HepG2 (cell line): ENCODE results near the gene SH3GL1.

Experiments used
- ETV5 ChIP-seq: IDR thresholded peaks from 2 replicates; pipeline ENCODE4 v1.6.1; 2018; ENCODE audit warnings: missing biosample characterization, missing genetic modification reagents, inconsistent platforms, borderline replicate concordance
- JUN ChIP-seq: sonication (generic); formaldehyde crosslinking; IDR thresholded peaks from 2 replicates; pipeline ENCODE4 v1.4.0; 2020; ENCODE audit warnings: mild to moderate bottlenecking, missing genetic modification reagents
- NRL ChIP-seq: sonication (generic); formaldehyde crosslinking; IDR thresholded peaks from 2 replicates; pipeline ENCODE4 v1.5.0; 2020; ENCODE audit warnings: missing genetic modification reagents, mild to moderate bottlenecking, moderate library complexity, borderline replicate concordance
- POLR2AphosphoS2 ChIP-seq: IDR thresholded peaks from 2 replicates; pipeline ENCODE4 v1.6.1; 2011; ENCODE audit warnings: low read depth, low read length, improper control_type of control experiment
- RARG ChIP-seq: sonication (generic); formaldehyde crosslinking; IDR thresholded peaks from 2 replicates; pipeline ENCODE4 v1.4.0; 2020; ENCODE audit warnings: low read depth, mild to moderate bottlenecking, missing genetic modification reagents
- SIN3B ChIP-seq: fragments of 150-350 bp; IDR thresholded peaks from 2 replicates; pipeline ENCODE4 v1.6.1; 2014; ENCODE audit warnings: low read length
- ZBTB21 ChIP-seq: sonication (generic); formaldehyde crosslinking; IDR thresholded peaks from 2 replicates; pipeline ENCODE4 v1.4.0; 2020; ENCODE audit warnings: missing genetic modification reagents
- ZKSCAN1 ChIP-seq: fragments of 150-350 bp; IDR thresholded peaks from 2 replicates; pipeline ENCODE4 v1.6.1; 2014; ENCODE audit warnings: low read length
- ZMYM2 ChIP-seq: sonication (generic); formaldehyde crosslinking; IDR thresholded peaks from 2 replicates; pipeline ENCODE4 v1.8.0; 2022; ENCODE audit warnings: mild to moderate bottlenecking, missing genetic modification reagents
- ZNF282 ChIP-seq: fragments of 450-650 bp; IDR thresholded peaks from 2 replicates; pipeline ENCODE4 v1.6.1; 2018; ENCODE audit not compliant: partially characterized antibody
- ZNF343 ChIP-seq: sonication (generic); formaldehyde crosslinking; IDR thresholded peaks from 2 replicates; pipeline ENCODE4 v1.4.0; 2020; ENCODE audit warnings: mild to moderate bottlenecking, missing genetic modification reagents
- ZNF451 ChIP-seq: sonication (generic); formaldehyde crosslinking; IDR thresholded peaks from 2 replicates; pipeline ENCODE4 v1.5.0; 2020; ENCODE audit warnings: mild to moderate bottlenecking, missing genetic modification reagents
- TF ChIP-seq, protein P1 (sequence below): IDR thresholded peaks from 2 replicates; pipeline ENCODE4 v1.6.1; 2016; ENCODE audit warnings: missing compliant biosample characterization, missing genetic modification reagents, borderline replicate concordance
- TF ChIP-seq, protein P2 (sequence below): sonication (generic); formaldehyde crosslinking; IDR thresholded peaks from 2 replicates; pipeline ENCODE4 v1.4.0; 2020; ENCODE audit warnings: missing genetic modification reagents

DNA sequence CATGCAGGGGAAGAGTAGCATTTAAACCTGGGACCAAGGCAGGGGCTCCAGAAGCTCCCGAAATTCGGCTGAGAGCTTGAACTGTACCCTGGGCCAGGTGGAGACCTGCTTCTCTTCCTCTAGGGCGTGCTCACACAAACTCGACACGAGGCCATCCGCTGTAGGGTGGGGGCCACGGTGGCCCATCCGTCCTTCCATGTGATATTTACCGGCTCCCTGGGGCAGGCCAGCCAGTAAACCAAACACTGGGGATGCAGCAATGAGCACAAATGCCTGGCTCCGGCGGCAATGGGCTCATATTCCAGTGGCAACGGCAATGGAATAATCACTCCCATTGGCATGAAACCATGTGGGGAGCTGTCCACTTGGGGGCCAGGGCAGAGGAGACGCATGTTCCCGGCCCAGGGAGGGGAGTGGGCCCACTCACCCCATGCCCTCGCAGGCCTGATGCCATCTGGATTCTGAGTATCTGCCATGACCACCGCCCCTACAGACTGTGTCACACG, 10.8 kb downstream of the SH3GL1 start:
- no peak for TF ChIP-seq ZNF282
- 0 out of 2 replicates have a peak, but pooled peaks have one; percentile 43 for TF ChIP-seq NRL
- TF ChIP-seq ZKSCAN1 = no peak
- TF ChIP-seq POLR2AphosphoS2 = no peak
- TF ChIP-seq SIN3B = no peak
- TF ChIP-seq ZBTB21 = no peak
- no peak for TF ChIP-seq ZNF343 (CRISPR knock-in tag)
- TF ChIP-seq, protein P1, sequence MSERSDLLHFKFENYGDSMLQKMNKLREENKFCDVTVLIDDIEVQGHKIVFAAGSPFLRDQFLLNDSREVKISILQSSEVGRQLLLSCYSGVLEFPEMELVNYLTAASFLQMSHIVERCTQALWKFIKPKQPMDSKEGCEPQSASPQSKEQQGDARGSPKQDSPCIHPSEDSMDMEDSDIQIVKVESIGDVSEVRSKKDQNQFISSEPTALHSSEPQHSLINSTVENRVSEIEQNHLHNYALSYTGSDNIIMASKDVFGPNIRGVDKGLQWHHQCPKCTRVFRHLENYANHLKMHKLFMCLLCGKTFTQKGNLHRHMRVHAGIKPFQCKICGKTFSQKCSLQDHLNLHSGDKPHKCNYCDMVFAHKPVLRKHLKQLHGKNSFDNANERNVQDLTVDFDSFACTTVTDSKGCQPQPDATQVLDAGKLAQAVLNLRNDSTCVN (CRISPR knock-in tag) = no peak
- TF ChIP-seq, protein P2, sequence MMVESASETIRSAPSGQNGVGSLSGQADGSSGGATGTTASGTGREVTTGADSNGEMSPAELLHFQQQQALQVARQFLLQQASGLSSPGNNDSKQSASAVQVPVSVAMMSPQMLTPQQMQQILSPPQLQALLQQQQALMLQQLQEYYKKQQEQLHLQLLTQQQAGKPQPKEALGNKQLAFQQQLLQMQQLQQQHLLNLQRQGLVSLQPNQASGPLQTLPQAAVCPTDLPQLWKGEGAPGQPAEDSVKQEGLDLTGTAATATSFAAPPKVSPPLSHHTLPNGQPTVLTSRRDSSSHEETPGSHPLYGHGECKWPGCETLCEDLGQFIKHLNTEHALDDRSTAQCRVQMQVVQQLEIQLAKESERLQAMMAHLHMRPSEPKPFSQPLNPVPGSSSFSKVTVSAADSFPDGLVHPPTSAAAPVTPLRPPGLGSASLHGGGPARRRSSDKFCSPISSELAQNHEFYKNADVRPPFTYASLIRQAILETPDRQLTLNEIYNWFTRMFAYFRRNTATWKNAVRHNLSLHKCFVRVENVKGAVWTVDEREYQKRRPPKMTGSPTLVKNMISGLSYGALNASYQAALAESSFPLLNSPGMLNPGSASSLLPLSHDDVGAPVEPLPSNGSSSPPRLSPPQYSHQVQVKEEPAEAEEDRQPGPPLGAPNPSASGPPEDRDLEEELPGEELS (CRISPR knock-in tag) = no peak
- no peak for TF ChIP-seq ZMYM2 (CRISPR knock-in tag)
- TF ChIP-seq ETV5 (CRISPR knock-in tag) = no peak
- TF ChIP-seq ZNF451 (CRISPR knock-in tag) = no peak
- TF ChIP-seq JUN (CRISPR knock-in tag) = no peak
- no peak for TF ChIP-seq RARG
